T follicular helper cell (primary cell): ENCODE data around the gene S1PR5.

Experiments used
- DNase-seq: peaks from one replicate; pipeline ENCODE4 v3.0.0-alpha.2; 2020; ENCODE audit warnings: low read depth

The S1PR5 gene

DNA sequence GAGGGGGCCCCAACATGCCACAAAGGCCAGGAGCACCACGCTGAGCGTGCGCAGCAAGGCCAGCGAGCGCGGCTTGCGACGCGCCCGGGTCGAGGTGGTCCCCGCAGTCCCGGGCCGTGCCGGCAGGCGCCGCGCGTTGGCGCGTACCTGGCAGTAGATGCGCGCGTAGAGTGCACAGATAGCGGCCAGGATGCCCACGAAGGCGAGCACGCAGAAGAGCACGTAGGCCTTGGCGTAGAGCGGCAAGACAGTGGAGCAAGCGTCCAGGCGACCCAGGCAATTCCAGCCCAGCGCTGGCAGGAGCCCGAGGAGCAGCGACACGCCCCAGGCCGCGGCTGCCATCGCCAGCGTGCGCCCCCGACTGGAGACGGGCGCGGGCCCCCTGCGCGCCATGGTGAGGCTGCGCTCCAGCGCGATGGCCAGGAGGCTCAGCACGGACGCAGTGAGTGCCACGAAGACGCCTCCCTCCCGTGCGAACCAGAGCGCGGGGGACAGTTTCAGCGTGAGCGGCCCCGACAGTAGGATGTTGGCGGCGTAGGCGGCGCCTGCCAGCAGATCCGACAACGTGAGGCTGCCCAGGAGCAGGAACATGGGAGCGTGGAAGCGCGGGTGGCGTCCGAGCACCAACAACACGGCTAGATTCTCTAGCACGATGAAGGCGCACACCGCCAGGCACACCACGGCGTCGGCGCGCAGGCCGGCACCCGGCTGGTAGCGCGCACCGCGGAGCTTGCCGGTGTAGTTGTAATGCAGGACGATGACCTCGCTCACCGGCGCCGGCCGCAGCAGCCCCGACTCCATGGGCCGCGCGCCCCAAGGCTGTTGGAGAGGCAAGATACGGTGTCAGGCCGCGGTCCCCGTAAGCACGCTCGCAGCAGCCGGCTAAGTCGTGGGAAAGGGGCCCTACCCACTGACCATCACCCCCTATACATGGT, 2.8 kb downstream of the S1PR5 start:
- DNase-seq, result peak; percentile 22

DNA sequence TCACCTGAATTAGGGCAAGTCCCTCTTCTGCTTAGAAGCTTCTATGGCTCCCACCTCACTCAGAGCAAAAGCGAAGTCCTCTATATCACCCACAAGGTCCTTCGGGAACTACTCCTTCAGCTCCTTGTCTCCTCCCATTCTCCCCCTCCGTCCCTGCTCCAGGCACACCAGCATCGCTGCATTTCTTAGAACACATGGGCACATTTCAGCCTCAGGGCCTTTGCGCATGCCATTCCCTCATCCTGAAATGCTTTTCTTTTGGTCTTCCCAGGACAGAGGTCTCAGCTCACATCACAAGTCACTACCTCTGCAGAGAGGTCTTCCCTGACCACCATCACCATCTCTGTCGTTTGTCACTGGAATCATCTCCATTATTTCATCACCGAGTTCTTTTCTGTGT, 4.0 kb downstream of the S1PR5 start:
- DNase-seq, result no peak

- peak; percentile 44 for DNase-seq
These were observed 6.9 kb downstream of the S1PR5 start for GRCh38 chr19:10510301-10510802.

DNA sequence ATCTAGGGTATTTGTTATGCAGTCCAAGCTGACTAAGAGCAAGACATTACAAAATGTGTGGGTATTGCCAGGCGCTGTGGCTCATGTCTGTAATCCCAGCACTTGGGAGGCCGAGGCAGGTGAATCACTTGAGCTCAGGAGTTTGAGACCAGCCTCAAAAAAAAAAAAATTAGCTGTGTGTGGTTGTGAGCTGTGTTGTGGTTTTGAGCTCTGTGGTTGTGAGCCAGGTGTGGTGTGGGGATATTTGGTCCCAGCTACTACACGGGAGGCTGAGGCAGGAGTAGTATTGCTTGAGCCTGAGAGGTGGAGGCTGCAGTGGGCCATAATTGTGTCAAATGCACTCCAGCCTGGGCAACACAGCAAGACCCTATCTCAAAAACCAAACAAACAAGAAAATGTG, 8.5 kb downstream of the S1PR5 start:
- no peak for DNase-seq

- DNase-seq, result no peak
These were observed 9.2 kb downstream of the S1PR5 start for GRCh38 chr19:10508036-10508435.

DNA sequence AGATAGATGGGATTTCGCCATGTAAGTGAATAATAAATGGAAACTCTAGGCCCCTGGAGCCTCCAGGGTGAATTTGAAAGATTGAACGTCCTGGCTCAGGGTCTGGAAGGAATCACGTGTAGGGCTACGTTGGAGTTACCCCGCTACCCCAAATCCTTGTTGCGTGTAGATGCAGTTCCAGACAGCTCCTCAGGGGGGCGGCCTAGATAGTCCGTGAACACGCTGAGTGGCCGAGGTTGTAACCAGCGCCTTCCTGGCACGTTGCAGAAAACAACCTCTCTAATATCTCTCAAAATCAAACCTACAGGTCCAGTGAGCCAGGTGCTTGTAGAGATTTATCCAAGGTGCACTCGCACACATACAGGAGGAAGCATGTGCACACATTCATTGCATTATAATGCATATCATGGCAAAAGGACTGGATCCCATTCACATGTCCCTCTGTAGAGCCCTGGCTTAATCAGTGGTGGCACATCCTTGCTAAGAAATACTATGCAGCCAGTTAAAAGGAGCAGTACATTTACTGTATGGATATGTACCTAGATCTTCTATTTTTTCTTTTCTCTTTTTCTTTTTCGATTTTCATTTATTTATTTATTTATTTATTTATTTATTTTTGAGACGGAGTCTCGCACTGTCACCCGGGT, 11.5 kb downstream of the S1PR5 start:
- DNase-seq, result peak; percentile 68

DNA sequence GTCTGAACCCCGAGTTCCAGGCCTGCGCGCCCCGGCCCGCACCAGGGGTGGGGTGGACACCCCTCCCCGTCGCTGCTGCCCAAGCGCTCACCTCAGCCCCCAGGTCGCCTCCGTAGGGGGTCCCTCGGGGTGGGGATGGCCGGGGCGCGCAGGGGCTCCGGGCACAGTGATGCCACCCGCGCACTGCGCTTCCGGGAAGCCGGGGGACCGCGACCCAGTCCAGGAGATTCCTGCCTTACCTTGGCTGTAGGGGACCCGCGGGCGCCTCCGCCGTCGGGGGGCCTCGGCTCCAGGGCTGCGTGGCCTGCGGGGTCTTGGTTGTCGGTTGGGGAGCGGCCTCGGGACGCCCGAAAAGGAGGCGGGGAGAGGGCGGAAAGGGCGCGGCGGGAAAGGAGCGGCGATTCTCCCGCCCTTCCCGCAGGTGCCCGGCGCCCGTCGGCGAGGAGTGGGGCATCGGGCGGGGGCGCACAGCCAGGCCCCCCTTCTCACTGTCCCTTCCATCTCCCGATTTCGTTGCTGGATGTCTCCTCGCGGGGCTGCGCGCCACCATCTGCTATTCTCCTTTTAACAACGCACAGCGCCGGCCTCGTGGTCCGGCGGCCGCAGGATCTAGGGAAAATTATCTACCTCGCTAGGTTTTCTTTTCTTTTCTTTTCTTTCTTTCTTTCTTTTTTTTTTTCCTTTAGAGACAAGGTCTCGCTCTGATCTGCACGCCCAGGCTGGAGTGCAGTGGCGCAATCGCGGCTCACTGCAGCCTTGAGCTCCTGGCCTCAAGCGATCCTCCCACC, 14.1 kb downstream of the S1PR5 start, which contains the start of gene KEAP1:
Gene KEAP1 (minus strand): TSS at position 355 of the 788 bp plus-strand sequence. CDS start 3,323 bp downstream, outside the sequence.
- DNase-seq, result no peak

DNA sequence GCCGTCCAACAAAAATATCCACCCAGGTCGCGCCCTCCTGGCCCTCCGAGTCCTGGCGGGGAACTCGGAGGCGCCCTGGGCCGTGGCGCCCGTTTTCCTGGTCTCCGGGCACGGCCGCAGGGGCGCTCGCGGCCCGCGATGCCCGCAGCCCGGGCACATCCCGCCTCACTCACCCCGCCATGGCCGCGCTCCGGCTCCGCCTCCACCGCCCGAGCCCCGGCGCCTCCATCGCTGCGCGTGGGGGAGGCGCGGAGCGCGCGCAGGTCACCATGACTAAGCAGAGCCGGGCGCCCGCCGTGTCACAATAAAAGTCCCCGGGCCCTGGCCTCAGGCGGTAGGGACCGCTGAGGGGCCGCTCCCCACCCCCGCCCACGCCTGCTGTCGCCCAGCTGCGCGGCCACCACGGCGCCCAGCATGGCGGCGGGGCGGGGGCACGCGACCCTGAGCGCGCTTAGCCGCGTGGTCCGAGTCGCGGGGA, 14.7 kb downstream of the S1PR5 start:
- peak; percentile 78 for DNase-seq

DNA sequence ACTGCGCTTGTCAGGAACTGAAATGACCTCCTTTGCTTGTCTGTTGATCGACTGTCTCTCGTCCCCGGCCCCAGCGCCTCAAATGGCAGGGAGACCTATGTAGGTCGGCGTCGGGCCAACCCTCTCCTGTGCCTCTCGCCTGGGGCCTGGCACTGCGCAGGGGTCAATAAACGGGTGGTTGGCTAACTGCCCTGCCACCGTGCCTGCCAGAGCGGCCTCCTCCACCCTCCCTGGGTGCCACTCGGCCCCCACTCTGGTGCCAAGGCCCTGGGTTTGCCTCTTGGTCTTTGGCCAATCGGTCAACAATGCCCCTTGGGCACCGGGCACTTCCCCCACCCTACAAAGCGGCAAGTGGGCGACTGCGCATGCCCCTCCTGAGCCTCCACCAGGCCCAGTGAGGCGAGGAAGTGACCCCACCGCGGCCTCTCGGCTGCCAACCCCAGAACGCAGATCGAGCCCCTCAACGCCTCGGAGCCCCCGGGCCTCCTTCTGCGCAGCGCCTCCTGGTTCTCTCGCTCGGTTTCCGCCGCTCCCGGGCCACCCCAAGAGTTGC, 15.2 kb downstream of the S1PR5 start:
- DNase-seq, result no peak

DNA sequence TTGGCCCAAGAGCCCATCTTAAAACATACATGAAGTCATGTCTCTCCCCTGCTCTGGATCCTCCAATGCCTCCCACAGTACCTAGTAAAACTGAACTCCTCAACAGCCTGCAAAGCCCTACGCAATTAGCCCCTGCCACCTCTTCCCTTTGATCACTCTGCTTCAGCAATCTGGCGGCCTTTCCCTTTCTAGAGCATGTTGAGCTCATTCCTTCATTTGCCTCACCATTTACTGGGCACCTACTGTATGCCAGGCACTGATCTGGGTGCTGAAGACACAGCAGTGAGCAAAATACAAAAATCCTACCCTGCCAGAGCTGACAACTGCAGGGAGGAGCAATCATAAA, 17.0 kb downstream of the S1PR5 start:
- no peak for DNase-seq

DNA sequence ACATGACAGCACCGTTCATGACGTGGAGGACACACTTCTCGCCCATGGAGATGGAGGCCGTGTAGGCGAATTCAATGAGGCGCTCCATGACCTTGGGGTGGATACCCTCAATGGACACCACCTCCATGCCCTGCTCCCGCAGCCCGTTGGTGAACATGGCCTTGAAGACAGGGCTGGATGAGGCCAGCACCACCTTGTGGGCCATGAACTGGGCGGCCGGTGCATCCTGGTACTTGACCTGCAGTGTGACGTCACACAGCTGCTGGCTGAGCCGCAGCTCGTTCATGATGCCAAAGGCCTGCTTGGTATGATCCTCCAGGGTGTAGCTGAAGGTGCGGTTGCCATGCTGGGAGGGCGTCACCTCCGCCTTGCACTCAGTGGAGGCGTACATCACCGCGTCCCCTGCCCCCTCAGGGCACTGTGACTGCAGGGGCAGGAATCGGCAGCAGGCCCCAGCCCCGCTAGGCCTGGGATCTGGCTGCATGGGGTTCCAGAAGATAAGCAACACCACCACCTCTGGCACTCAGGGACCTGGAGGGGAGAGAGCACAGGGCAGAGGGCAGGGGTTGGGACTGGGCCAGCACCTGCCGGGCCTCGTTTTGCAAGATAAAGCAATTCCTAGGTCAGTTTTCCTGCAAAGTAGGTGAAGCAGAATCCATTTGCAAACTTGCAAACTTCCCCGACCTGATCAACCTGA, 17.5 kb downstream of the S1PR5 start:
- no peak for DNase-seq

DNA sequence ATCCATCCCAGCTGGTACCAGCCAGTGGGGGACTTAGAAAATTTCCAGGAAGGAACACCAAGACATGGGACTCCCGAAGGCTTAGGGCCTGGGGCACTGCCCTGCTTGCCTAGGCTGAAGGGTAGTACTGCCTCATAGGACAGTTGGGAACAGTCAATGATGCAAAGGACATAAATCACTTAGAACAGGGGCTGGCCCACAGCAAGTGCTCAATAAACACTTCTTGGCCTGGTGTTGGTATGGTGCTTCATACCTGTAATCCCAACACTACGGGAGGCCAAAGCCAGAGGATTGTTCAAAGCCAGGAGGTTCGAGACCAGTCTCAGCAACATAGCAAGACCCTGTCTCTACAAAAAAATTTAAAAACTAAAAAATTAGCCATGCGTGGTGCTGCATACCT, 19.9 kb downstream of the S1PR5 start:
- no peak for DNase-seq

- no peak for DNase-seq
These were observed 25.7 kb downstream of the S1PR5 start for GRCh38 chr19:10491472-10492047.

DNA sequence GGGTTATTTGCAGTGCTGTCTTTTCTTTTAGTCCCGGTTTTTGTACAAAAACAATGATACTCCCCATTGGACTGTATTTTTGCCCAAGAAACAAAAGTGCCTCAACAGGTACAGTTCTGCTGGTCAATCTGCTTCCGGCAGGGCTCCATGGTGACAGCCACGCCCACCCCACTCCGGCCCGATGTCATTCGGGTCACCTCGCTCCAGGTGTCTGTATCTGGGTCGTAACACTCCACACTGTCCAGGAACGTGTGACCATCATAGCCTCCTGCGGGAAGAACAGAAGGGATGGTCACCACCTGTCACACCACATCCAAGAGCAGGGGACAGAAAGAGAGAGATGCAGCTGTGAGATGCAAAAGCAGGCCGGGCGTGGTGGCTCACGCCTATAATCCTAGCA, 30.7 kb downstream of the S1PR5 start:
- no peak for DNase-seq

GRCh38 chr19:10478903-10479384, 38.3 kb downstream of the S1PR5 start:
- peak; percentile 88 for DNase-seq

DNA sequence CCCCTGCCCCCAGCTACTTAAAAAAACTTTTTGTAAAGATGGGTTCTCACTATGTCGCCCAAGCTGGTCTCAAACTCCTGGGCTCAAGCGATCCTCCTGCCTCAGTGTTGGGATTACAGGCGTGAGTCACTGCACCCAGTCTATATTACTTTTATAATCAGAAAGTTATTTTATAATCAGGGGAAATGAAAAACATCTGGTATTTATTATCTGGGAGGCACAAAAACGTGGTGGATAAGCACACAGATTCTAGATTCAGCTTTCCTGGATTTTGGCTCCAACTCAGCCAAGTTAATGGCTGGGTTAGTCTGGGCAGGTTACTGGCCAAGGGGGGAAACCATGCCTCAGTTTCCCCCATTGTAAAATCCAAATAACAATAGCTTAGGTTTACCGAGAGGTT, 38.8 kb downstream of the S1PR5 start:
- no peak for DNase-seq

DNA sequence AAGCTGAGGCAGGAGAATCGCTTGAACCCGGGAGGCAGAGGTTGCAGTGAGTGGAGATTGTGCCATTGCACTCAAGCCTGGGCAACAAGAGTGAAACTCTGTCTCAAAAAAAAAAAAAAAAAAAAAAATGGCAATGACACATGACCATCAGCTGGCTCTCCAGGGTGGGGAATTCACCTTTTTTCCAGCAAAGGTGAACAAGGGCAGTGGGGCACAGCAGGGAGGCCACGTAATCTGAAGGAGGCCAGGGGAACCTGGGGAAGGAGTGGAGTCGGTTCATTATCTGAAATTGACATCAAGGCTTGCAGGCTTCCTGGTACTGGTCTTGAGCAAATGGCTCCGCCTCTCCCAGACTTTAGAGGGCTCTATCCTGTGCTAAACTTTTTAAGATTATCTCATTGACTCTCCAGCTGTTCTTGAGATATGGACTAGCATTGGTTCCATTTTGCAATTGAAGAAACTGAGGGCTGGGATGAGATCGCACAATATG, 42.2 kb downstream of the S1PR5 start:
- no peak for DNase-seq

DNA sequence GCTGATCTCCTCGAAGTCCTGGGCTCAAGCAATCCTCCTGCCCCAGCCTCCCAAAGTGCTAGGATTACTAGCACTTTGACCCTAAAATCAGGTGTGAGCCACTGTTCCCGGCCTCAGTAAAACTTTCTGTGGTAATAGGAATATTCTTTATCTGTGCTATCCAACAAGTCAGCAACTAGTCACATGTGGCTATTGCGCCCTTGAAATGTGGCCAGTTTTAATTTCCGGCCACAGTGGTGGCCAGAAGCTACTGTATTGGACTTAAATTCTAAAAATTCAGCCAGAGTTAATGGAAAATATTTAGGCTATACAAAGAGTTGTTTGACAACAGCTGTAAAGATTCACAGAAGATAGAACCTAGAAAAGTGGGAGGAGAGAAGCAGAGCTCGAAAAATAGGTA, 44.1 kb downstream of the S1PR5 start:
- no peak for DNase-seq

DNA sequence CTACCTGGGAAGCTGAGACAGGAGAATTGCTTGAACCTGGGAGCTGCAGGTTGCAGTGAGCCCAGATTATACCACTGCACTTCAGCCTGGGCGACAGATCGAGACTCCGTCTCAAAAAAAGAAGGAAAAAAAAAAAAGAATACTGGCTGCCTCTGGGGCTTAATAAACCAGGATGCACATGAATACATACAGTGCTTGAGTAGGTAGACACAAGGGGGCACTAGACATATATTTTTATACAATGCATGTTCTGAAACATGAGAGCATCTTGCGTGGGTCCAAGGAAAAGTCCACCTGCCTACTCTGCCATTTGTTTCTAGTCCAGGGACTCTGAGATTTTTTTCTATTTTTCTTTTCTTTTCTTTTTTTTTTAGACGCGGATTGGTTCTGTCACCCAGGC, 45.3 kb downstream of the S1PR5 start:
- no peak for DNase-seq

- DNase-seq, result no peak
These were observed 49.1 kb downstream of the S1PR5 start for GRCh38 chr19:10468133-10468532.
